ENCODE measurements around the gene ANO8. TPM values are rescaled to one million over a fixed set of nuclear protein-coding genes. Genes with fewer than 3 reads are reported as not detected.
"Not testable (repeated sequence)": the region's sequence is repeated elsewhere in the genome, so short reads cannot be mapped to it uniquely, and the experiment has no call there.

ANO8 gene
- total RNA-seq, 1 experiment from 2014 or later: 5.6 TPM

- no peak for DNase-seq (ENCODE audit: low read depth)
Measured at GRCh38 chr19:17309965-17310461, 24.6 kb downstream of the ANO8 start.

- DNase-seq (ENCODE audit: low read depth): peak; percentile 100
Measured at GRCh38 chr19:17309198-17309964, 25.3 kb downstream of the ANO8 start, which contains the start of gene DDA1. Gene DDA1, plus strand, starts transcription at chr19:17309563. Its CDS starts 92 bp downstream, at chr19:17309655.

- no peak for DNase-seq (ENCODE audit: low read depth)
Measured at GRCh38 chr19:17307876-17308377, 26.7 kb downstream of the ANO8 start.

GRCh38 chr19:17306285-17306714, 28.4 kb downstream of the ANO8 start:
- no peak for DNase-seq (ENCODE audit: low read depth)

GRCh38 chr19:17305517-17306284, 29.0 kb downstream of the ANO8 start, which contains the start of gene MRPL34:
Gene MRPL34, plus strand, starts transcription at chr19:17305872. Its CDS starts 21 bp downstream, at chr19:17305893.
- DNase-seq (ENCODE audit: low read depth): peak; percentile 99

- DNase-seq (ENCODE audit: low read depth): no peak
Measured at GRCh38 chr19:17305216-17305516, 29.5 kb downstream of the ANO8 start.

GRCh38 chr19:17304386-17305215, 30.1 kb downstream of the ANO8 start:
- no peak for DNase-seq (ENCODE audit: low read depth)

- no peak for DNase-seq (ENCODE audit: low read depth)
Measured at GRCh38 chr19:17303940-17304267, 30.8 kb downstream of the ANO8 start.

GRCh38 chr19:17303167-17303939, 31.3 kb downstream of the ANO8 start, which contains the start of gene ABHD8:
Gene ABHD8, minus strand, starts transcription at chr19:17303425. Its CDS starts 1,809 bp downstream, at chr19:17301616.
- peak; percentile 91 for DNase-seq (ENCODE audit: low read depth)

- no peak for DNase-seq (ENCODE audit: low read depth)
Measured at GRCh38 chr19:17302391-17303166, 32.1 kb downstream of the ANO8 start.

- DNase-seq (ENCODE audit: low read depth): no peak
Measured at GRCh38 chr19:17300992-17301619, 33.5 kb downstream of the ANO8 start.

- no peak for DNase-seq (ENCODE audit: low read depth)
Measured at GRCh38 chr19:17296976-17297375, 37.7 kb downstream of the ANO8 start.

GRCh38 chr19:17296273-17296672, 38.4 kb downstream of the ANO8 start:
- DNase-seq (ENCODE audit: low read depth): peak; percentile 84

- DNase-seq (ENCODE audit: low read depth): not testable (repeated sequence)
Measured at GRCh38 chr19:17295551-17295950, 39.1 kb downstream of the ANO8 start.

GRCh38 chr19:17294051-17294891, 40.4 kb downstream of the ANO8 start:
- no peak for DNase-seq (ENCODE audit: low read depth)

- DNase-seq (ENCODE audit: low read depth): no peak
Measured at GRCh38 chr19:17293605-17294004, 41.0 kb downstream of the ANO8 start.

GRCh38 chr19:17292301-17293074, 42.2 kb downstream of the ANO8 start:
- peak; percentile 54 for DNase-seq (ENCODE audit: low read depth)

GRCh38 chr19:17289489-17289888, 45.2 kb downstream of the ANO8 start:
- no peak for DNase-seq (ENCODE audit: low read depth)

Data from M059J (cell line).